ENCODE data around the gene TOMM70.

GRCh38 chr3:100407164-100407563 lies 6.3 kb upstream of the TOMM70 start:
- no peak for TF ChIP-seq CTCF (IDR thresholded peaks at IDR 0.05; ENCODE audit: extremely low read depth in 1 of 2, insufficient read depth in 1 of 2, low read depth in 1 of 2, low read length in 2 of 2)
- TF ChIP-seq POLR2A (IDR thresholded peaks at IDR 0.05; ENCODE audit: low read depth, low read length) = no peak
- no peak for TF ChIP-seq EZH2 (IDR thresholded peaks at IDR 0.05; ENCODE audit: borderline replicate concordance, low read depth, low read length, severe bottlenecking)
- no peak for TF ChIP-seq JUN (IDR thresholded peaks at IDR 0.05; ENCODE audit: borderline replicate concordance, insufficient read depth, insufficient read length, low read depth)
- TF ChIP-seq FOS (IDR thresholded peaks at IDR 0.05; ENCODE audit: borderline replicate concordance, insufficient read depth, low read length) = no peak
- TF ChIP-seq POLR2AphosphoS5 (IDR thresholded peaks at IDR 0.05; ENCODE audit: insufficient read depth, low read depth, low read length) = no peak
- no peak for TF ChIP-seq MAX (IDR thresholded peaks at IDR 0.05; ENCODE audit: insufficient read depth, insufficient read length)

Measured in endothelial cell of umbilical vein (primary cell).